Fibroblast of lung (primary cell): ENCODE data around the gene PET100.

Source experiments
- CTCF ChIP-seq, 2 donors: IDR thresholded peaks in 1 of 2; conservative IDR thresholded peaks in 1 of 2; 1 replicate in 1 of 2; 2 replicates in 1 of 2; pipeline ENCODE4 v1.5.1; 2011 to 2012; ENCODE audit warnings: low read length in 2 of 2, control low read depth in 1 of 2, inconsistent platforms in 1 of 2, low read depth in 1 of 2, mild to moderate bottlenecking in 1 of 2
- EZH2 ChIP-seq: IDR thresholded peaks from 2 replicates; pipeline ENCODE4 v1.5.1; 2012; ENCODE audit warnings: low read length, control low read depth, mild to moderate bottlenecking; ENCODE audit errors: missing control alignments

GRCh38 chr19:7647156-7647555, 17.6 kb downstream of the PET100 start:
- no peak for TF ChIP-seq CTCF (conservative IDR thresholded peaks at IDR 0.05 in 1 of 2, IDR thresholded peaks at IDR 0.05 in 1 of 2; ENCODE audit: low read depth in 1 of 2, low read length in 2 of 2)
- no peak for TF ChIP-seq EZH2
